Upper lobe of left lung (tissue), 6 donors: ENCODE measurements around the gene DIPK1A. TPM values are rescaled to one million over a fixed set of nuclear protein-coding genes. Genes with fewer than 3 reads are reported as not detected.
"Not testable (repeated sequence)": the region's sequence is repeated elsewhere in the genome, so short reads cannot be mapped to it uniquely, and the experiment has no call there.

Experiments used
- ATAC-seq, 2 donors: fragments of 200-7000 bp; cut with Tn5 transposase; one replicate each; pipeline ENCODE4 v1.9.1; 2022; ENCODE audit warnings: mild to moderate bottlenecking in 2 of 2, moderate library complexity in 2 of 2; ENCODE audit not compliant: low FRiP score in 2 of 2
- DNase-seq, 2 donors: peaks; one replicate each; pipeline ENCODE4 v3.0.0-alpha.2; 2019 to 2020
- H3K27ac ChIP-seq, 4 donors: fragments of 200-600 bp; sonication (generic); one replicate each; pipeline ENCODE4 v1.5.1; 2016 to 2019
- H3K27me3 ChIP-seq, 4 donors: fragments of 200-600 bp; sonication (generic); one replicate each; pipeline ENCODE4 v1.5.1; 2017 to 2019
- H3K36me3 ChIP-seq, 4 donors: fragments of 200-600 bp; sonication (generic); one replicate each; pipeline ENCODE4 v1.5.1; 2016 to 2019
- H3K4me1 ChIP-seq, 4 donors: fragments of 200-600 bp; sonication (generic); one replicate each; pipeline ENCODE4 v1.5.1; 2018 to 2019
- H3K4me3 ChIP-seq, 4 donors: fragments of 200-600 bp; sonication (generic); one replicate each; pipeline ENCODE4 v1.5.1; 2017 to 2019; ENCODE audit warnings: mild to moderate bottlenecking in 2 of 4, moderate library complexity in 1 of 4
- H3K9me3 ChIP-seq, 4 donors: fragments of 200-600 bp; sonication (generic); one replicate each; pipeline ENCODE4 v1.5.1; 2018 to 2019
- EP300 ChIP-seq, 4 donors: sonication (generic); formaldehyde crosslinking; IDR thresholded peaks; one replicate each; pipeline ENCODE4 v1.5.1; 2017; ENCODE audit warnings: antibody characterized with exemption in 4 of 4, control low read depth in 2 of 4
- POLR2A ChIP-seq, 4 donors: fragments of 450-650 bp; IDR thresholded peaks; one replicate each; pipeline ENCODE4 v1.5.1; 2016 to 2017; ENCODE audit warnings: antibody characterized with exemption in 4 of 4, mild to moderate bottlenecking in 2 of 4
- POLR2AphosphoS5 ChIP-seq, 2 donors: sonication (generic); formaldehyde crosslinking; IDR thresholded peaks; one replicate each; pipeline ENCODE4 v1.5.1; 2017; ENCODE audit warnings: antibody characterized with exemption in 2 of 2
- WGBS, 2 donors: methylation state at CpG; one replicate each; pipeline ENCODE4 v1.1.5; 2017 to 2018; 5-methylcytosine and 5-hydroxymethylcytosine counted together
- total RNA-seq, 6 donors: library from RNA; depleted of rRNA in 4 of 6; stranded (reverse); fragments of >200 nt in 4 of 6; gene quantifications; one replicate each; pipeline versions ENCODE4 v1.1.0 to v1.2.1, GENCODE V29; 2016 to 2021
- TF ChIP-seq, protein P1 (sequence below), 6 experiments: fragments of 450-650 bp in 4 of 6; fragments of 200-600 bp in 2 of 6; sonication (generic) in 2 of 6; IDR thresholded peaks; one replicate each; pipeline ENCODE4 v1.5.1; 2016 to 2019; ENCODE audit warnings: antibody characterized with exemption in 6 of 6
- donor health status: DM: no; HTN: no; CAD: no; lungs with moderate emphysema.
- donor health status: DM: no; HTN: yes; CAD: no; lungs with severe emphysema.

DIPK1A gene
- total RNA-seq, 6 donors from 2014 or later: 2.8 to 15.2 (median 4.4) TPM

- no peaks in the 10 kb centered on the region for H3K4me1 ChIP-seq
- H3K4me3 ChIP-seq: no peak overlapping the region
- DNase-seq (no peak), ATAC-seq (no peak)
- H3K36me3 ChIP-seq: no peaks in the 10 kb centered on the region
- H3K27me3 ChIP-seq: no peaks in the 10 kb centered on the region
- TF ChIP-seq, protein P1, sequence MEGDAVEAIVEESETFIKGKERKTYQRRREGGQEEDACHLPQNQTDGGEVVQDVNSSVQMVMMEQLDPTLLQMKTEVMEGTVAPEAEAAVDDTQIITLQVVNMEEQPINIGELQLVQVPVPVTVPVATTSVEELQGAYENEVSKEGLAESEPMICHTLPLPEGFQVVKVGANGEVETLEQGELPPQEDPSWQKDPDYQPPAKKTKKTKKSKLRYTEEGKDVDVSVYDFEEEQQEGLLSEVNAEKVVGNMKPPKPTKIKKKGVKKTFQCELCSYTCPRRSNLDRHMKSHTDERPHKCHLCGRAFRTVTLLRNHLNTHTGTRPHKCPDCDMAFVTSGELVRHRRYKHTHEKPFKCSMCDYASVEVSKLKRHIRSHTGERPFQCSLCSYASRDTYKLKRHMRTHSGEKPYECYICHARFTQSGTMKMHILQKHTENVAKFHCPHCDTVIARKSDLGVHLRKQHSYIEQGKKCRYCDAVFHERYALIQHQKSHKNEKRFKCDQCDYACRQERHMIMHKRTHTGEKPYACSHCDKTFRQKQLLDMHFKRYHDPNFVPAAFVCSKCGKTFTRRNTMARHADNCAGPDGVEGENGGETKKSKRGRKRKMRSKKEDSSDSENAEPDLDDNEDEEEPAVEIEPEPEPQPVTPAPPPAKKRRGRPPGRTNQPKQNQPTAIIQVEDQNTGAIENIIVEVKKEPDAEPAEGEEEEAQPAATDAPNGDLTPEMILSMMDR (IDR thresholded peaks at IDR 0.05): no peak
- TF ChIP-seq POLR2AphosphoS5 (IDR thresholded peaks at IDR 0.05) (no peak), EP300 (IDR thresholded peaks at IDR 0.05) (no peak), POLR2A (IDR thresholded peaks at IDR 0.05) (no peak)
- no peaks in the 10 kb centered on the region for H3K9me3 ChIP-seq
- H3K27ac ChIP-seq: no peak overlapping the region
These were observed 26.2 kb upstream of the DIPK1A start for GRCh38 chr1:92987462-92987861.

DNA sequence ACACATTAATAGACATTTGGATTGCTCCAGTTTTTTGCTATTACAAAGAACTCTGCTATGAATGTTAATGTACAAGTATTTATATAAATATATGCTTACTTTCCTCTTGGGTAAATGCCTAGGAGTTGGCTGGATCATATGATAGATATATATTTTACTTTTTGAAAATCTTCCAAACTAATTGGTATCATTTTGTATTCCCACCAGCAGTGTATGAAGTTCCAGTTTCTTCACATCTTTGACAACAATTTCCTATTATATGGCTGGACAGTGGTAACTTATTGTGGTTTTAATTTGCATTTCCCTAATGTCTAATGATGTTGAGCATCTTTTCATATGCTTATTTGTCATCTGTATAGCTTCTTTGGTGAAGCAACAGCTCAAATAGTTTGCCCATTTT, 23.8 kb upstream of the DIPK1A start:
- Histone ChIP-seq H3K27ac (no peak overlapping the region), H3K4me1 (no peaks in the 10 kb centered on the region), H3K27me3 (no peaks in the 10 kb centered on the region), H3K36me3 (no peaks in the 10 kb centered on the region), H3K4me3 (no peak overlapping the region), H3K9me3 (no peaks in the 10 kb centered on the region)
- DNase-seq (no peak), ATAC-seq (no peak)
- TF ChIP-seq POLR2AphosphoS5 (IDR thresholded peaks at IDR 0.05) (no peak), EP300 (IDR thresholded peaks at IDR 0.05) (no peak), POLR2A (IDR thresholded peaks at IDR 0.05) (no peak)
- TF ChIP-seq, protein P1 (IDR thresholded peaks at IDR 0.05): no peak

- DNase-seq (peak in 1 of 2 donors; percentile 31), ATAC-seq (no peak)
- Histone ChIP-seq H3K27me3 (no peaks in the 10 kb centered on the region), H3K36me3 (no peaks in the 10 kb centered on the region), H3K27ac (peak overlapping the region in 3 of 4 donors; percentile 42 to 57 (median 44)), H3K9me3 (no peaks in the 10 kb centered on the region), H3K4me3 (no peak overlapping the region), H3K4me1 (no peaks in the 10 kb centered on the region)
- TF ChIP-seq POLR2AphosphoS5 (IDR thresholded peaks at IDR 0.05) (no peak), POLR2A (IDR thresholded peaks at IDR 0.05) (no peak), EP300 (IDR thresholded peaks at IDR 0.05) (no peak)
- TF ChIP-seq, protein P1 (IDR thresholded peaks at IDR 0.05): no peak
- WGBS, 2 donors: 54 to 73% methylated on average over 8 of the region's 8 CpGs
These were observed 19.7 kb upstream of the DIPK1A start for GRCh38 chr1:92980732-92981647.

DNA sequence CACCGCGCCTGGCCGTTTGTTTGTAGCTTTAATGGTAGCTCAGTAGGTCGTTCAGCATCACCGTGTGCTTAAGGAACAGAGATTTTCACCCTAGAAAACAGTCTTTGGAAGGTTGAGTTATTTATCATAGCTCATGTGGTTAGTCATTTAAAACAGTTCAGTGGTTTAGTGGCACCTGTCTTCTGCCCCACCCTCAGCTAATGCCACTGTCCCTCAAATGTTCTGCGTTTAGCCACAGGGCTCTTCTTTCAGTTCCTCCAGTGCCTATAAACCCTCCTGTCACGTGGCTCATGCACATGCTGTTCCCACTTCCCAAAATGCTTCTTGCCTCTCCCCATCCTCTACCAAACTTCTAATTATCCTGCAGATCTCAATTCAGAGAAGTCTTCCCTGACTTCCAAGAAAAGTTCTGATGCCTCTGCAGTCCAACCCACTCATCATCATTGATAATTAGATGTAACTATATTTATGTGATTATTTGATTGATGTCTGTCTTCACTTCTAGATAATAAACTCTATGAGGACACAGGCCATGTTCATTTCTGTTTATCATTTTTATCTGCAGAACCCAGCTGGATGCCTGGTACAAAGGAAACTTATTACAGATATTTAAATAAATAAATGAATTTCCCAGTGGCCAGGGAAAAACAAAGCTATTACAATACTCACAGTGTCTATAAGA, 14.4 kb upstream of the DIPK1A start:
- ATAC-seq (peak in 1 of 2 donors; percentile 75), DNase-seq (peak in 1 of 2 donors; percentile 46)
- H3K27ac ChIP-seq: peak overlapping the region in 1 of 4 donors; percentile 43
- WGBS, 2 donors: 71 to 73% methylated on average over 7 of the region's 7 CpGs
- no peaks in the 10 kb centered on the region for H3K36me3 ChIP-seq
- H3K4me1 ChIP-seq: peaks cover 0 to 7% (median 0%) of the 10 kb centered on the region in 4 donors
- no peak overlapping the region for H3K4me3 ChIP-seq
- TF ChIP-seq, protein P1 (IDR thresholded peaks at IDR 0.05): no peak
- no peak for TF ChIP-seq POLR2AphosphoS5 (IDR thresholded peaks at IDR 0.05)
- no peak for TF ChIP-seq POLR2A (IDR thresholded peaks at IDR 0.05)
- no peak for TF ChIP-seq EP300 (IDR thresholded peaks at IDR 0.05)
- H3K27me3 ChIP-seq: no peaks in the 10 kb centered on the region
- H3K9me3 ChIP-seq: no peaks in the 10 kb centered on the region

- not testable (repeated sequence) for H3K27ac ChIP-seq, H3K36me3 ChIP-seq, ATAC-seq, H3K4me1 ChIP-seq, DNase-seq, H3K4me3 ChIP-seq, H3K9me3 ChIP-seq, H3K27me3 ChIP-seq
- WGBS, 2 donors: 72 to 89% methylated on average over 5 of the region's 5 CpGs
These were observed 12.8 kb upstream of the DIPK1A start for GRCh38 chr1:92974112-92974511.
